ENCODE data around the gene ATP1B1.

The ATP1B1 gene

GRCh38 chr1:169111472-169111871 is 5.0 kb downstream of the ATP1B1 start:
- Histone ChIP-seq H3K9me3 (no peaks in the 10 kb centered on the region), H3K4me3 (no peak overlapping the region), H3K36me3 (peaks cover 0 to 13% (median 0%) of the 10 kb centered on the region in 3 donors), H3K4me1 (peaks cover 0 to 35% (median 16%) of the 10 kb centered on the region in 4 donors), H3K27ac (no peak overlapping the region), H3K27me3 (no peaks in the 10 kb centered on the region)
- intact Hi-C loops (cut with DNase I; ENCODE audit: low total_unique reads): no loop called here
- DNase-seq: no peak
- no peak for TF ChIP-seq CTCF (IDR thresholded peaks at IDR 0.05)

- DNase-seq: no peak
- intact Hi-C loops (cut with DNase I; ENCODE audit: low total_unique reads): no loop called here
- no peak overlapping the region for H3K4me3 ChIP-seq
- H3K36me3 ChIP-seq: peaks cover 0 to 13% (median 0%) of the 10 kb centered on the region in 3 donors
- peaks cover 0 to 29% (median 14%) of the 10 kb centered on the region in 4 donors for H3K4me1 ChIP-seq
- TF ChIP-seq CTCF (IDR thresholded peaks at IDR 0.05): no peak
- no peaks in the 10 kb centered on the region for H3K27me3 ChIP-seq
- H3K27ac ChIP-seq: no peak overlapping the region
- no peaks in the 10 kb centered on the region for H3K9me3 ChIP-seq
Measured at GRCh38 chr1:169112241-169112640, 5.8 kb downstream of the ATP1B1 start.

GRCh38 chr1:169113613-169114119 is 7.2 kb downstream of the ATP1B1 start:
- intact Hi-C loops (cut with DNase I; ENCODE audit: low total_unique reads): no loop called here
- TF ChIP-seq CTCF (IDR thresholded peaks at IDR 0.05): no peak
- no peak overlapping the region for H3K4me3 ChIP-seq

GRCh38 chr1:169115891-169116585 is 9.5 kb downstream of the ATP1B1 start:
- Histone ChIP-seq H3K36me3 (peaks cover 0 to 13% (median 0%) of the 10 kb centered on the region in 3 donors), H3K27ac (no peak overlapping the region), H3K27me3 (no peaks in the 10 kb centered on the region), H3K4me1 (peaks cover 0 to 10% (median 5%) of the 10 kb centered on the region in 4 donors), H3K4me3 (no peak overlapping the region), H3K9me3 (no peaks in the 10 kb centered on the region)
- intact Hi-C loops (cut with DNase I; ENCODE audit: low total_unique reads): no loop called here
- no peak for TF ChIP-seq CTCF (IDR thresholded peaks at IDR 0.05)
- peak in 1 of 2 donors; percentile 37 for DNase-seq

More at GRCh38 chr1:169113613-169114119, 7.2 kb downstream of the ATP1B1 start:
- Histone ChIP-seq H3K4me1 (peaks cover 0 to 23% (median 9%) of the 10 kb centered on the region in 4 donors), H3K27ac (no peak overlapping the region), H3K9me3 (no peaks in the 10 kb centered on the region), H3K36me3 (peaks cover 0 to 13% (median 0%) of the 10 kb centered on the region in 3 donors), H3K27me3 (no peaks in the 10 kb centered on the region)
- DNase-seq: no peak

- TF ChIP-seq CTCF (IDR thresholded peaks at IDR 0.05): no peak
- peaks cover 0 to 12% (median 0%) of the 10 kb centered on the region in 3 donors for H3K36me3 ChIP-seq
- no peak overlapping the region for H3K4me3 ChIP-seq
- H3K27me3 ChIP-seq: no peaks in the 10 kb centered on the region
- H3K4me1 ChIP-seq: peaks cover 0 to 10% (median 5%) of the 10 kb centered on the region in 4 donors
- no peaks in the 10 kb centered on the region for H3K9me3 ChIP-seq
- no peak for DNase-seq
- H3K27ac ChIP-seq: no peak overlapping the region
- intact Hi-C loops (cut with DNase I; ENCODE audit: low total_unique reads): no loop called here
Measured at GRCh38 chr1:169117014-169117413, 10.5 kb downstream of the ATP1B1 start.
